ENCODE data around the gene PTCD3.

DNA sequence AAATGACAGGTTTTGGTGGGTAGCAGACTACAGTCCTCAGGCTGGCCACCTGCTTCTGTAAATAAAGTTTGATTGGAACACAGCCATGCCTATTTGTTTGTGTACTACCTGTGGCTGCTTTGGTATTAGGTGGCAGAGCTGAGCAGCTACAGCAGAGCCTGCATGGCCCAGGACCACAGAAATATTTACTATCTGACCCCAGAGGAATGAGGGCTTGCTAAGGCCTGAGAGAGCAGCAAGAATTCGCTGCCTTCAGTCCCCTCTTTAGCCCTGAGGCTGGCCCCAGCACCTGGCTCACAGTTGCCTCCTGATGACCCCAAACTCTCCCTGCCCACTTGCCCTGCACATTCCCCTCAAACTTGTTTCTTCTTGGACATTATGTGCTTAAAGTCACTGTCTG, 32.8 kb upstream of the PTCD3 start:
- TF ChIP-seq, protein P1, sequence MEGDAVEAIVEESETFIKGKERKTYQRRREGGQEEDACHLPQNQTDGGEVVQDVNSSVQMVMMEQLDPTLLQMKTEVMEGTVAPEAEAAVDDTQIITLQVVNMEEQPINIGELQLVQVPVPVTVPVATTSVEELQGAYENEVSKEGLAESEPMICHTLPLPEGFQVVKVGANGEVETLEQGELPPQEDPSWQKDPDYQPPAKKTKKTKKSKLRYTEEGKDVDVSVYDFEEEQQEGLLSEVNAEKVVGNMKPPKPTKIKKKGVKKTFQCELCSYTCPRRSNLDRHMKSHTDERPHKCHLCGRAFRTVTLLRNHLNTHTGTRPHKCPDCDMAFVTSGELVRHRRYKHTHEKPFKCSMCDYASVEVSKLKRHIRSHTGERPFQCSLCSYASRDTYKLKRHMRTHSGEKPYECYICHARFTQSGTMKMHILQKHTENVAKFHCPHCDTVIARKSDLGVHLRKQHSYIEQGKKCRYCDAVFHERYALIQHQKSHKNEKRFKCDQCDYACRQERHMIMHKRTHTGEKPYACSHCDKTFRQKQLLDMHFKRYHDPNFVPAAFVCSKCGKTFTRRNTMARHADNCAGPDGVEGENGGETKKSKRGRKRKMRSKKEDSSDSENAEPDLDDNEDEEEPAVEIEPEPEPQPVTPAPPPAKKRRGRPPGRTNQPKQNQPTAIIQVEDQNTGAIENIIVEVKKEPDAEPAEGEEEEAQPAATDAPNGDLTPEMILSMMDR (conservative IDR thresholded peaks at IDR 0.05; ENCODE audit: low read length), result no peak
- no peak for TF ChIP-seq EZH2phosphoT487 (IDR thresholded peaks at IDR 0.05; ENCODE audit: borderline replicate concordance)

All from Loucy (cell line).